ENCODE results near the gene MYO10.

- TF ChIP-seq, protein P1, sequence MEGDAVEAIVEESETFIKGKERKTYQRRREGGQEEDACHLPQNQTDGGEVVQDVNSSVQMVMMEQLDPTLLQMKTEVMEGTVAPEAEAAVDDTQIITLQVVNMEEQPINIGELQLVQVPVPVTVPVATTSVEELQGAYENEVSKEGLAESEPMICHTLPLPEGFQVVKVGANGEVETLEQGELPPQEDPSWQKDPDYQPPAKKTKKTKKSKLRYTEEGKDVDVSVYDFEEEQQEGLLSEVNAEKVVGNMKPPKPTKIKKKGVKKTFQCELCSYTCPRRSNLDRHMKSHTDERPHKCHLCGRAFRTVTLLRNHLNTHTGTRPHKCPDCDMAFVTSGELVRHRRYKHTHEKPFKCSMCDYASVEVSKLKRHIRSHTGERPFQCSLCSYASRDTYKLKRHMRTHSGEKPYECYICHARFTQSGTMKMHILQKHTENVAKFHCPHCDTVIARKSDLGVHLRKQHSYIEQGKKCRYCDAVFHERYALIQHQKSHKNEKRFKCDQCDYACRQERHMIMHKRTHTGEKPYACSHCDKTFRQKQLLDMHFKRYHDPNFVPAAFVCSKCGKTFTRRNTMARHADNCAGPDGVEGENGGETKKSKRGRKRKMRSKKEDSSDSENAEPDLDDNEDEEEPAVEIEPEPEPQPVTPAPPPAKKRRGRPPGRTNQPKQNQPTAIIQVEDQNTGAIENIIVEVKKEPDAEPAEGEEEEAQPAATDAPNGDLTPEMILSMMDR (IDR thresholded peaks at IDR 0.05 in 4 of 5, conservative IDR thresholded peaks at IDR 0.05 in 1 of 5): no peak
- no peak for TF ChIP-seq POLR2A (IDR thresholded peaks at IDR 0.05)
Observed at GRCh38 chr5:16644301-16644889, 291.7 kb downstream of the MYO10 start.
